GM23338 (cell line): ENCODE data around the gene KLF1. TPM values are rescaled to one million over a fixed set of nuclear protein-coding genes. Genes with fewer than 3 reads are reported as not detected.
"Not testable (repeated sequence)": the region's sequence is repeated elsewhere in the genome, so short reads cannot be mapped to it uniquely, and the experiment has no call there.

Experiments used
- ATAC-seq: fragments of 200-7000 bp; cut with Tn5 transposase; 3 replicates; pipeline ENCODE4 v1.9.1; 2020
- DNase-seq: peaks from one replicate; pipeline ENCODE4 v3.0.0-alpha.2; 2015; ENCODE audit warnings: low spot score
- H2AFZ ChIP-seq: fragments of 200-600 bp; sonication (generic); 2 replicates; pipeline ENCODE4 v1.8.0; 2016; ENCODE audit warnings: antibody characterized with exemption, mild to moderate bottlenecking, moderate library complexity
- H3F3A ChIP-seq: fragments of 200-600 bp; sonication (generic); replicated peaks from 2 replicates; pipeline ENCODE4 v1.8.0; 2017; ENCODE audit warnings: antibody characterized with exemption, mixed run types, low read depth
- H3K27ac ChIP-seq: fragments of 200-600 bp; sonication (generic); 2 replicates; pipeline ENCODE4 v1.6.1; 2016; ENCODE audit warnings: low read depth
- H3K27me3 ChIP-seq: fragments of 200-600 bp; sonication (generic); 2 replicates; pipeline ENCODE4 v1.8.0; 2016; ENCODE audit warnings: mild to moderate bottlenecking, mixed run types, moderate library complexity; ENCODE audit not compliant: insufficient read depth
- H3K36me3 ChIP-seq: fragments of 200-600 bp; sonication (generic); 2 replicates; pipeline ENCODE4 v1.8.0; 2016; ENCODE audit warnings: mild to moderate bottlenecking; ENCODE audit not compliant: insufficient read depth
- H3K4me1 ChIP-seq: fragments of 200-600 bp; sonication (generic); 2 replicates; pipeline ENCODE4 v1.8.0; 2016; ENCODE audit warnings: mild to moderate bottlenecking, moderate library complexity; ENCODE audit not compliant: insufficient read depth
- H3K4me2 ChIP-seq: fragments of 200-600 bp; sonication (generic); 2 replicates; pipeline ENCODE4 v1.7.1; 2017; ENCODE audit warnings: mixed run types
- H3K4me3 ChIP-seq: fragments of 200-600 bp; sonication (generic); 2 replicates; pipeline ENCODE4 v1.6.1; 2016; ENCODE audit warnings: mixed run types
- H3K79me2 ChIP-seq: fragments of 200-600 bp; sonication (generic); replicated peaks from 2 replicates; pipeline ENCODE4 v1.8.0; 2017; ENCODE audit warnings: mild to moderate bottlenecking; ENCODE audit not compliant: insufficient read depth
- H3K9me2 ChIP-seq: fragments of 200-600 bp; sonication (generic); 2 replicates; pipeline ENCODE4 v1.8.0; 2017; ENCODE audit not compliant: insufficient read depth
- H4K20me1 ChIP-seq: fragments of 200-600 bp; sonication (generic); replicated peaks from 2 replicates; pipeline ENCODE4 v1.8.0; 2017; ENCODE audit warnings: mild to moderate bottlenecking; ENCODE audit not compliant: insufficient read depth
- H3K27ac Mint-ChIP-seq: 2 replicates; pipeline ENCODE4 v1.8.0; 2020; ENCODE audit warnings: inconsistent platforms, mild to moderate bottlenecking, moderate library complexity, mixed read lengths
- H3K27me3 Mint-ChIP-seq: 3 replicates; pipeline ENCODE4 v1.8.0; 2022; ENCODE audit warnings: low read depth, mild to moderate bottlenecking, moderate library complexity, mixed read lengths, inconsistent platforms; ENCODE audit not compliant: insufficient read depth, poor library complexity
- H3K36me3 Mint-ChIP-seq: 3 replicates; pipeline ENCODE4 v1.8.0; 2021; ENCODE audit warnings: low read depth, mild to moderate bottlenecking, inconsistent platforms, moderate library complexity, mixed read lengths
- H3K4me1 Mint-ChIP-seq: 3 replicates; pipeline ENCODE4 v1.8.0; 2020; ENCODE audit warnings: mild to moderate bottlenecking, inconsistent platforms, mixed read lengths
- H3K4me3 Mint-ChIP-seq: 3 replicates; pipeline ENCODE4 v1.8.0; 2021; ENCODE audit warnings: moderate library complexity, mild to moderate bottlenecking, inconsistent platforms, mixed read lengths
- H3K9me3 Mint-ChIP-seq: 3 replicates; pipeline ENCODE4 v1.8.0; 2020; ENCODE audit warnings: moderate library complexity, mild to moderate bottlenecking, inconsistent platforms, mixed read lengths
- CREB1 ChIP-seq: fragments of 250-450 bp; sonication (Bioruptor Pico); IDR thresholded peaks from 2 replicates; pipeline ENCODE4 v1.5.0; 2020; ENCODE audit warnings: low read depth, mild to moderate bottlenecking, moderate library complexity
- ETS1 ChIP-seq: IDR thresholded peaks from 2 replicates; pipeline ENCODE4 v1.6.1; 2016; ENCODE audit warnings: antibody characterized with exemption
- JUNB ChIP-seq: IDR thresholded peaks from one replicate; pipeline ENCODE4 v1.6.1; 2016; ENCODE audit warnings: antibody characterized with exemption; ENCODE audit not compliant: unreplicated experiment
- POLR2AphosphoS5 ChIP-seq: IDR thresholded peaks from 2 replicates; pipeline ENCODE4 v1.6.1; 2016; ENCODE audit warnings: antibody characterized with exemption, low read depth
- REST ChIP-seq: IDR thresholded peaks from one replicate; pipeline ENCODE4 v1.6.1; 2018; ENCODE audit warnings: antibody characterized with exemption; ENCODE audit not compliant: unreplicated experiment
- polyA plus RNA-seq: library from polyadenylated mRNA; unstranded; fragments of >200 nt; fragmentation: Nextera tagmentation; extraction: Ambion mirVana; gene quantifications from 2 replicates; pipeline ENCODE4 v1.2.1, GENCODE V29; 2016
- total RNA-seq: library from RNA; depleted of rRNA; stranded (reverse); fragments of >200 nt; shearing (Covaris generic); gene quantifications from 2 replicates; pipeline ENCODE4 v1.2.3, GENCODE V29; 2014

The KLF1 gene
- total and polyA plus RNA-seq, 2 experiments from 2014 or later = 0.74 to 1.1 TPM

- H3K9me3 Mint-ChIP-seq = no peaks in the 10 kb centered on the region; the same call in 2 of the 3 replicates
- H3F3A ChIP-seq = peaks cover 9% of the 10 kb centered on the region
- H3K4me1 ChIP-seq = peaks cover 6% of the 10 kb centered on the region; the same call in 1 of the 2 replicates
- H3K27ac ChIP-seq = no peak overlapping the region
- peaks cover 26% of the 10 kb centered on the region for H3K27me3 Mint-ChIP-seq
- H3K4me1 Mint-ChIP-seq = peaks cover 6% of the 10 kb centered on the region
- H3K27ac Mint-ChIP-seq = peak overlapping the region; percentile 99
- no peak overlapping the region for H2AFZ ChIP-seq
- H4K20me1 ChIP-seq = peaks cover 7% of the 10 kb centered on the region
- DNase-seq (peak; percentile 50), ATAC-seq (peak; percentile 7; the same call in 2 of the 3 replicates)
- H3K9me2 ChIP-seq = no peaks in the 10 kb centered on the region
- peak overlapping the region; percentile 97 for H3K4me2 ChIP-seq
- peak overlapping the region; percentile 100 for H3K4me3 Mint-ChIP-seq
- H3K4me3 ChIP-seq = peak overlapping the region; percentile 64
- H3K79me2 ChIP-seq = peaks cover 15% of the 10 kb centered on the region
- peaks cover 10% of the 10 kb centered on the region for H3K36me3 ChIP-seq
- H3K36me3 Mint-ChIP-seq = peaks cover 35% of the 10 kb centered on the region
- TF ChIP-seq JUNB = no peak
- H3K27me3 ChIP-seq = peaks cover 9% of the 10 kb centered on the region
Observed at GRCh38 chr19:12891553-12892021, 4.6 kb upstream of the KLF1 start.

- Histone ChIP-seq H4K20me1 (peaks cover 7% of the 10 kb centered on the region), H3K27ac (no peak within 1 kb of the TSS), H3K9me2 (no peaks in the 10 kb centered on the region), H2AFZ (no peak within 1 kb of the TSS), H3K4me1 (peaks cover 6% of the 10 kb centered on the region; the same call in 1 of the 2 replicates), H3K4me2 (peak within 1 kb of the TSS; percentile 97), H3K36me3 (peaks cover 10% of the 10 kb centered on the region), H3K27me3 (peaks cover 14% of the 10 kb centered on the region), H3K79me2 (peaks cover 15% of the 10 kb centered on the region), H3K4me3 (peak within 1 kb of the TSS; percentile 64), H3F3A (peaks cover 9% of the 10 kb centered on the region)
- Mint-ChIP-seq H3K27me3 (peaks cover 30% of the 10 kb centered on the region), H3K9me3 (peaks cover 3% of the 10 kb centered on the region; the same call in 2 of the 3 replicates), H3K36me3 (peaks cover 33% of the 10 kb centered on the region), H3K27ac (peak within 1 kb of the TSS; percentile 99), H3K4me3 (peak within 1 kb of the TSS; percentile 100), H3K4me1 (peaks cover 11% of the 10 kb centered on the region)
- TF ChIP-seq POLR2AphosphoS5 (peak; percentile 77), ETS1 (0 out of 2 replicates have a peak, but pooled peaks have one; percentile 8), REST (no peak), CREB1 (CRISPR knock-in tag) (peak; percentile 94), JUNB (no peak)
- peak; percentile 100 for DNase-seq
- ATAC-seq = peak; percentile 93
Observed at GRCh38 chr19:12890787-12891552, 4.0 kb upstream of the KLF1 start, which contains the start of gene GCDH. GCDH (plus strand) TSS chr19:12891160; CDS start chr19:12891305, 145 bp downstream.

GRCh38 chr19:12890299-12890786 is 3.3 kb upstream of the KLF1 start:
- not testable (repeated sequence) for H3K27ac ChIP-seq, H4K20me1 ChIP-seq, H3K9me2 ChIP-seq, H3K9me3 Mint-ChIP-seq, H3K4me1 ChIP-seq, H2AFZ ChIP-seq, ATAC-seq, DNase-seq, H3K36me3 ChIP-seq
- H3K4me1 Mint-ChIP-seq = peaks cover 11% of the 10 kb centered on the region
- peaks cover 31% of the 10 kb centered on the region for H3K27me3 Mint-ChIP-seq
- peak overlapping the region; percentile 100 for H3K4me3 Mint-ChIP-seq
- peaks cover 28% of the 10 kb centered on the region for H3K36me3 Mint-ChIP-seq
- Histone ChIP-seq H3K4me2 (peak overlapping the region; percentile 0; the same call in 1 of the 2 replicates), H3K4me3 (peak overlapping the region; percentile 24), H3K27me3 (peaks cover 14% of the 10 kb centered on the region), H3K79me2 (peaks cover 15% of the 10 kb centered on the region), H3F3A (peaks cover 11% of the 10 kb centered on the region)
- H3K27ac Mint-ChIP-seq = peak overlapping the region; percentile 99
